K562 (cell line): Measurements from ENCODE around the gene FBXW9. TPM values are rescaled to one million over a fixed set of nuclear protein-coding genes. Genes with fewer than 3 reads are reported as not detected.

Experiments
- ATF3 ChIP-seq, 2 experiments: fragments of 450-650 bp in 1 of 2; sonication (generic) in 1 of 2; formaldehyde crosslinking in 1 of 2; IDR thresholded peaks in 1 of 2; conservative IDR thresholded peaks in 1 of 2; 2 replicates each; pipeline versions ENCODE4 v1.6.1 to v1.8.1; 2016 to 2023; ENCODE audit warnings: mild to moderate bottlenecking in 2 of 2, moderate library complexity in 2 of 2, inconsistent platforms in 1 of 2, missing genetic modification reagents in 1 of 2
- CHD4 ChIP-seq: fragments of 200-600 bp; sonication (generic); IDR thresholded peaks from 3 replicates; pipeline ENCODE4 v1.6.1; 2012; ENCODE audit warnings: low read depth, mild to moderate bottlenecking, mixed read lengths, low read length, inconsistent platforms; ENCODE audit not compliant: insufficient read depth, insufficient replicate concordance, poor library complexity, severe bottlenecking
- CREB3L1 ChIP-seq: fragments of 450-650 bp; IDR thresholded peaks from 2 replicates; pipeline ENCODE4 v1.6.1; 2014; ENCODE audit warnings: low read depth, mild to moderate bottlenecking, moderate library complexity, borderline replicate concordance
- DDX20 ChIP-seq: fragments of 450-650 bp; IDR thresholded peaks from 2 replicates; pipeline ENCODE4 v1.6.1; 2016; ENCODE audit warnings: missing genetic modification characterization, low read depth, mild to moderate bottlenecking, missing compliant biosample characterization, moderate library complexity
- DEAF1 ChIP-seq: fragments of 450-650 bp; formaldehyde crosslinking; IDR thresholded peaks from 2 replicates; pipeline ENCODE4 v1.4.0; 2020; ENCODE audit warnings: mild to moderate bottlenecking, moderate library complexity
- ID3 ChIP-seq, 2 experiments: fragments of 250-450 bp in 1 of 2; fragments of 450-650 bp in 1 of 2; sonication (Bioruptor Pico) in 1 of 2; IDR thresholded peaks; 2 replicates each; pipeline versions ENCODE4 v1.6.1 to v1.8.0; 2016 to 2021; ENCODE audit warnings: mild to moderate bottlenecking in 2 of 2, moderate library complexity in 2 of 2, missing compliant biosample characterization in 1 of 2, missing genetic modification characterization in 1 of 2
- MEF2A ChIP-seq: IDR thresholded peaks from 2 replicates; pipeline ENCODE4 v1.6.1; 2011; ENCODE audit warnings: low read depth, mild to moderate bottlenecking, low read length, moderate library complexity; ENCODE audit not compliant: control insufficient read depth
- MYBL2 ChIP-seq, 2 experiments: fragments of 450-650 bp in 1 of 2; sonication (generic) in 1 of 2; formaldehyde crosslinking in 1 of 2; IDR thresholded peaks; 2 replicates each; pipeline versions ENCODE4 v1.6.1 to v1.8.1; 2017 to 2022; ENCODE audit warnings: borderline replicate concordance in 1 of 2, inconsistent platforms in 1 of 2, low read depth in 1 of 2, mild to moderate bottlenecking in 1 of 2, missing genetic modification reagents in 1 of 2, moderate library complexity in 1 of 2
- NCOA6 ChIP-seq: fragments of 450-650 bp; IDR thresholded peaks from 2 replicates; pipeline ENCODE4 v1.6.1; 2017; ENCODE audit warnings: mild to moderate bottlenecking
- NR2F6 ChIP-seq: fragments of 450-650 bp; formaldehyde crosslinking; IDR thresholded peaks from 2 replicates; pipeline ENCODE4 v1.4.0; 2020; ENCODE audit warnings: mild to moderate bottlenecking
- PPARD ChIP-seq: fragments of 250-450 bp; sonication (Bioruptor Pico); IDR thresholded peaks from 2 replicates; pipeline ENCODE4 v1.8.0; 2022; ENCODE audit warnings: inconsistent platforms, mild to moderate bottlenecking, moderate library complexity
- PREB ChIP-seq: sonication (generic); formaldehyde crosslinking; IDR thresholded peaks from 2 replicates; pipeline ENCODE4 v1.8.1; 2023; ENCODE audit warnings: mild to moderate bottlenecking, missing genetic modification reagents
- PURB ChIP-seq: sonication (generic); formaldehyde crosslinking; IDR thresholded peaks from 2 replicates; pipeline ENCODE4 v1.9.0; 2021; ENCODE audit warnings: low read depth, mild to moderate bottlenecking, missing genetic modification reagents
- RBBP5 ChIP-seq: fragments of 200-600 bp; sonication (generic); IDR thresholded peaks from 2 replicates; pipeline ENCODE4 v1.6.1; 2012; ENCODE audit warnings: borderline replicate concordance, mild to moderate bottlenecking, low read length, control low read depth, inconsistent platforms; ENCODE audit not compliant: insufficient read depth, poor library complexity, severe bottlenecking
- SNRNP70 ChIP-seq: fragments of 200-400 bp; formaldehyde crosslinking; optimal IDR thresholded peaks from 2 replicates; pipeline ENCODE3; 2017; ENCODE audit warnings: low read depth, low read length
- TAF9B ChIP-seq: fragments of 450-650 bp; IDR thresholded peaks from 2 replicates; pipeline ENCODE4 v1.6.1; 2018; ENCODE audit warnings: mild to moderate bottlenecking; ENCODE audit not compliant: partially characterized antibody
- ZNF140 ChIP-seq: fragments of 250-450 bp; sonication (Bioruptor Pico); IDR thresholded peaks from 2 replicates; pipeline ENCODE4 v1.8.0; 2021; ENCODE audit warnings: moderate library complexity, mild to moderate bottlenecking, inconsistent platforms
- ZNF75A ChIP-seq: fragments of 450-650 bp; formaldehyde crosslinking; IDR thresholded peaks from 2 replicates; pipeline ENCODE4 v1.4.0; 2020; ENCODE audit warnings: mild to moderate bottlenecking
- polyA plus RNA-seq, 8 experiments: library from polyadenylated mRNA; depleted of rRNA in 4 of 8; stranded (reverse) in 5 of 8; unstranded in 3 of 8; fragments of >200 nt; fragmentation: Nextera tagmentation in 2 of 8; fragmentation: Illumina TruSeq in 1 of 8; extraction: Ambion mirVana in 2 of 8; extraction: Trizol in 1 of 8; gene quantifications; 2 replicates each; pipeline versions ENCODE4 v1.2.1 to v1.2.3, GENCODE V29; 2011 to 2014; ENCODE audit warnings: inconsistent platforms in 1 of 8, missing spikeins in 1 of 8
- total RNA-seq, 7 experiments: library from RNA; depleted of rRNA in 6 of 7; stranded (reverse); fragments of >200 nt in 6 of 7; fragmentation: Illumina TruSeq in 2 of 7; extraction: Trizol in 2 of 7; gene quantifications; 2 replicates each; pipeline versions ENCODE4 v1.2.1 to v1.2.3, GENCODE V29; 2011 to 2021; ENCODE audit warnings: low replicate concordance in 1 of 7

Gene FBXW9
- total and polyA plus RNA-seq, 9 of the 15 experiments (the other 6 are each of a cell fraction or from before 2014, with no cell fraction given), result 0.23 to 21.7 (median 6.2) TPM

- peak; percentile 96; the same call in 1 of the 2 replicates for TF ChIP-seq CREB3L1
- TF ChIP-seq ZNF75A (CRISPR knock-in tag), result 0 out of 2 replicates have a peak, but pooled peaks have one; percentile 27
- no peak for TF ChIP-seq SNRNP70
- TF ChIP-seq PPARD (CRISPR knock-in tag), result no peak
- TF ChIP-seq MEF2A, result no peak
- no peak for TF ChIP-seq TAF9B
- no peak for TF ChIP-seq ID3 (CRISPR knock-in tag; IDR thresholded peaks at IDR 0.05)
- 0 out of 2 replicates have a peak, but pooled peaks have one; percentile 51 for TF ChIP-seq ID3 (tag; IDR thresholded peaks at IDR 0.05)
- no peak for TF ChIP-seq ZNF140 (CRISPR knock-in tag)
- no peak; the same call in 1 of the 2 replicates for TF ChIP-seq MYBL2 (IDR thresholded peaks at IDR 0.05; ENCODE audit: low read depth)
- no peak for TF ChIP-seq MYBL2 (CRISPR knock-in tag; IDR thresholded peaks at IDR 0.05; ENCODE audit: borderline replicate concordance)
- TF ChIP-seq ATF3 (IDR thresholded peaks at IDR 0.05), result no peak
- peak; percentile 31; the same call in 1 of the 2 replicates for TF ChIP-seq ATF3 (CRISPR knock-in tag; conservative IDR thresholded peaks at IDR 0.05)
- no peak for TF ChIP-seq NCOA6
- TF ChIP-seq DEAF1 (CRISPR knock-in tag), result no peak
- TF ChIP-seq PREB (CRISPR knock-in tag), result no peak
- TF ChIP-seq PURB (CRISPR knock-in tag), result no peak
- TF ChIP-seq NR2F6 (CRISPR knock-in tag), result 0 out of 2 replicates have a peak, but pooled peaks have one; percentile 35
- TF ChIP-seq DDX20 (tag), result no peak
- peak; percentile 86 for TF ChIP-seq RBBP5
- no peak for TF ChIP-seq CHD4
Measured at GRCh38 chr19:12681074-12681987, 15.1 kb downstream of the FBXW9 start, which contains the start of gene DHPS (continued).
